Measurements from ENCODE around the gene PEX14.

GRCh38 chr1:10434590-10434989 lies 40.2 kb upstream of the PEX14 start:
- TF ChIP-seq CTCF (IDR thresholded peaks at IDR 0.05; ENCODE audit: extremely low read depth in 1 of 2, insufficient read depth in 1 of 2, low read depth in 1 of 2, low read length in 2 of 2) (no peak), POLR2A (IDR thresholded peaks at IDR 0.05; ENCODE audit: low read depth, low read length) (no peak), EZH2 (IDR thresholded peaks at IDR 0.05; ENCODE audit: borderline replicate concordance, low read depth, low read length, severe bottlenecking) (no peak), POLR2AphosphoS5 (IDR thresholded peaks at IDR 0.05; ENCODE audit: insufficient read depth, low read depth, low read length) (no peak), MAX (IDR thresholded peaks at IDR 0.05; ENCODE audit: insufficient read depth, insufficient read length) (no peak), MYC (IDR thresholded peaks at IDR 0.05; ENCODE audit: low read depth, low read length) (no peak), FOS (IDR thresholded peaks at IDR 0.05; ENCODE audit: borderline replicate concordance, insufficient read depth, low read length) (no peak), JUN (IDR thresholded peaks at IDR 0.05; ENCODE audit: borderline replicate concordance, insufficient read depth, insufficient read length, low read depth) (no peak)

Measured in endothelial cell of umbilical vein (primary cell).